ENCODE data around the gene LYPD4. TPM values are rescaled to one million over a fixed set of nuclear protein-coding genes. Genes with fewer than 3 reads are reported as not detected.

The LYPD4 gene
- total and polyA plus RNA-seq, 2 donors (not counting 1 experiment from before 2014, with no cell fraction given), result not detected

DNA sequence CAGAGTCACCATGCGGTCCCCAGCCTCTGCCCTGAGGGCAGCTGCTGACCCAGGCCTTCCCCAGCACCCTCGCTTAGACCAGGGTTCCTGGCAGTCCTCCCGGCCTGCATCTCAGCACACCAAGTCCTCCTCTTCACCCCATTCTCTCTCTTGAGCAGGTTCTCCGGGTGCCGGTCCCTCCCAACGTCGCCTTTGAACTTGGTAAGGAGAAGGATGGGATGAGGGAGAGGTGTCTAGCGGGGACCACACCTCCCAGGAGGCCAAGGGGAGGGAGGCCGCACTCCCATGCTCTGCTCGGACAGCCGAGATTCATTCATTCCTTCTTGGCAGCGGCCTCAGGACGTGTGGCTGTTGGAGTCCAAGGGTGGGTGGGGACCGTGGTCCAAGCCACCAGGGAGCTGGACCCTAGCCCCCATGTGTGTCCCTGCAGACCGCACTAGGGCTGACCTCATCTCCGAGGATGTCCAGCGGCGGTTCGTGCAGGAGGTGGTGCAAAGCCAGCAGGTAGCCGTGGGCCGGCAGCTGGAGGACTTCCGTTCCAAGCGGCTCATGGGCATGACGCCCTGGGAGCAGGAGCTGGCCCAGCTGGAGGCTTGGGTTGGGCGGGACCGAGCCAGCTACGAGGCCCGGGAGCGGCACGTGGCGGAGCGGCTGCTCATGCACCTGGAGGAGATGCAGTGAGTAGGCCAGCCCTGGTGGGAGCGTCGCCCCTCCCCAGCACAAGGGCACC is 47.9 kb upstream of the LYPD4 start:
- no peaks in the 10 kb centered on the region for H3K9me3 Mint-ChIP-seq (ENCODE audit: insufficient read depth)
- 97% methylated on average over 30 of the region's 34 CpGs for WGBS (ENCODE audit: insufficient coverage)
- Histone ChIP-seq H3K79me2 (ENCODE audit: control insufficient read depth, insufficient read depth, low read length) (peaks cover 79% of the 10 kb centered on the region), H3K9ac (ENCODE audit: low read length) (no peak overlapping the region), H3K27ac (ENCODE audit: low read length in 2 of 2) (peak overlapping the region in 1 of 2 donors; percentile 56), H3K9me3 (ENCODE audit: control extremely low read depth in 1 of 3, control insufficient read depth in 2 of 3, insufficient read depth in 1 of 3, low read length in 2 of 3) (no peaks in the 10 kb centered on the region), H3K27me3 (replicated peaks in 1 of 4; ENCODE audit: control extremely low read depth in 1 of 4, control insufficient read depth in 3 of 4, insufficient read depth in 4 of 4, low read length in 3 of 4) (no peaks in the 10 kb centered on the region), H3K4me2 (replicated peaks; ENCODE audit: low read depth, low read length, poor library complexity, severe bottlenecking) (no peak overlapping the region), H4K20me1 (ENCODE audit: control insufficient read depth, insufficient read depth, low read length, poor library complexity, severe bottlenecking) (peaks cover 83% of the 10 kb centered on the region), H3K4me3 (ENCODE audit: control extremely low read depth in 1 of 5, extremely low read depth in 1 of 5, insufficient read depth in 1 of 5, low read depth in 2 of 5, low read length in 4 of 5) (no peak overlapping the region), H3K36me3 (replicated peaks in 1 of 2; ENCODE audit: control extremely low read depth in 1 of 2, control insufficient read depth in 1 of 2, extremely low read depth in 1 of 2, insufficient read depth in 2 of 2, low read length in 1 of 2) (peaks cover 2 to 71% of the 10 kb centered on the region in 2 experiments), H2AFZ (ENCODE audit: insufficient read depth, low read depth, low read length, poor library complexity, severe bottlenecking) (no peak overlapping the region), H3K4me1 (ENCODE audit: control insufficient read depth in 2 of 2, insufficient read depth in 2 of 2, low read length in 2 of 2) (peaks cover 12 to 41% of the 10 kb centered on the region in 2 donors)
- intact Hi-C loops (cut with micrococcal nuclease), result no loop called here
- TF ChIP-seq, protein P1, sequence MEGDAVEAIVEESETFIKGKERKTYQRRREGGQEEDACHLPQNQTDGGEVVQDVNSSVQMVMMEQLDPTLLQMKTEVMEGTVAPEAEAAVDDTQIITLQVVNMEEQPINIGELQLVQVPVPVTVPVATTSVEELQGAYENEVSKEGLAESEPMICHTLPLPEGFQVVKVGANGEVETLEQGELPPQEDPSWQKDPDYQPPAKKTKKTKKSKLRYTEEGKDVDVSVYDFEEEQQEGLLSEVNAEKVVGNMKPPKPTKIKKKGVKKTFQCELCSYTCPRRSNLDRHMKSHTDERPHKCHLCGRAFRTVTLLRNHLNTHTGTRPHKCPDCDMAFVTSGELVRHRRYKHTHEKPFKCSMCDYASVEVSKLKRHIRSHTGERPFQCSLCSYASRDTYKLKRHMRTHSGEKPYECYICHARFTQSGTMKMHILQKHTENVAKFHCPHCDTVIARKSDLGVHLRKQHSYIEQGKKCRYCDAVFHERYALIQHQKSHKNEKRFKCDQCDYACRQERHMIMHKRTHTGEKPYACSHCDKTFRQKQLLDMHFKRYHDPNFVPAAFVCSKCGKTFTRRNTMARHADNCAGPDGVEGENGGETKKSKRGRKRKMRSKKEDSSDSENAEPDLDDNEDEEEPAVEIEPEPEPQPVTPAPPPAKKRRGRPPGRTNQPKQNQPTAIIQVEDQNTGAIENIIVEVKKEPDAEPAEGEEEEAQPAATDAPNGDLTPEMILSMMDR (IDR thresholded peaks at IDR 0.05), result no peak
- TF ChIP-seq EZH2 (IDR thresholded peaks at IDR 0.05; ENCODE audit: borderline replicate concordance, insufficient read depth, low read depth, low read length, poor library complexity, severe bottlenecking), result no peak
- H3K27me3 Mint-ChIP-seq, result no peaks in the 10 kb centered on the region
- H3K4me3 Mint-ChIP-seq, result no peak overlapping the region
- no peak overlapping the region for H3K27ac Mint-ChIP-seq
- DNase-seq (no peak), ATAC-seq (ENCODE audit: low read depth) (no peak)
- peaks cover 32% of the 10 kb centered on the region for H3K4me1 Mint-ChIP-seq
- ChIA-PET POLR2A (interaction anchor here (7.7 kb wide), 1 partner anchor 17 kb away, joined by 92 read pairs; the partner anchor contains the start of gene CD79A), CTCF (interaction anchor here (1.4 to 2.0 kb wide), 2 partner anchors 11 to 20 kb away, joined by 3 to 11 read pairs; no protein-coding TSS in a partner anchor)

DNA sequence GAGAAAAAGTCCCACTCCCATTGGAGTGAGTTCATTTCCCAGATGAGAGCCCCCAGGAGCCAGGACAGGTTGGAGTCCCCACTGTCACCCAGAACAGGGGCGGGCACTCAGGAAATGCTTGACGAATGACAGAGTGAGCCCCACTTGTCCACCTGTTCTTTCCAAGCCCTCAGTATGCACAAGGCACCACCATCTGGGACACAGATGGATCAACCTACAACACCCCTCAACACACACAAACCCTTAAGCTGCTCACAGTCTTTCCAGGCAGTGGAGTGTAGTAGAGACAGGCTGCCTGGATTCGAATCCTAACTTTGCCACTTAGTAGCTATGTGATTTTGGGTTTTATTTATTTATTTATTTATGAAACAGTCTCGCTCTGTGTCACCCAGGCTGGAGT is 46.5 kb upstream of the LYPD4 start:
- H3K4me3 ChIP-seq (ENCODE audit: control extremely low read depth in 1 of 5, extremely low read depth in 1 of 5, insufficient read depth in 1 of 5, low read depth in 2 of 5, low read length in 4 of 5), result no peak overlapping the region
- intact Hi-C loops (cut with micrococcal nuclease), result no loop called here
- POLR2A ChIA-PET, result interaction anchor here (7.7 kb wide), 1 partner anchor 15 kb away, joined by 92 read pairs; the partner anchor contains the start of gene CD79A
- peaks cover 26 to 55% of the 10 kb centered on the region in 2 donors for H3K4me1 ChIP-seq (ENCODE audit: control insufficient read depth in 2 of 2, insufficient read depth in 2 of 2, low read length in 2 of 2)
- no peak overlapping the region for H3K9ac ChIP-seq (ENCODE audit: low read length)
- no peak overlapping the region for H3K27ac ChIP-seq (ENCODE audit: low read length in 2 of 2)
- no peak for DNase-seq
- no peak for TF ChIP-seq EZH2 (IDR thresholded peaks at IDR 0.05; ENCODE audit: borderline replicate concordance, insufficient read depth, low read depth, low read length, poor library complexity, severe bottlenecking)
- TF ChIP-seq, protein P1 (IDR thresholded peaks at IDR 0.05), result no peak
- H3K27ac Mint-ChIP-seq, result no peak overlapping the region
- H3K79me2 ChIP-seq (ENCODE audit: control insufficient read depth, insufficient read depth, low read length), result peaks cover 89% of the 10 kb centered on the region
- H3K4me2 ChIP-seq (replicated peaks; ENCODE audit: low read depth, low read length, poor library complexity, severe bottlenecking), result no peak overlapping the region
- H3K36me3 ChIP-seq (replicated peaks in 1 of 2; ENCODE audit: control extremely low read depth in 1 of 2, control insufficient read depth in 1 of 2, extremely low read depth in 1 of 2, insufficient read depth in 2 of 2, low read length in 1 of 2), result peaks cover 2 to 66% of the 10 kb centered on the region in 2 experiments
- H3K27me3 Mint-ChIP-seq, result no peaks in the 10 kb centered on the region
- CTCF ChIA-PET, result interaction anchor here (1.0 to 2.0 kb wide), 3 partner anchors 13 to 31 kb away, joined by 3 to 11 read pairs (median 3); partner anchors contain the start of gene RPS19
- no peaks in the 10 kb centered on the region for H3K9me3 ChIP-seq (ENCODE audit: control extremely low read depth in 1 of 3, control insufficient read depth in 2 of 3, insufficient read depth in 1 of 3, low read length in 2 of 3)
- no peaks in the 10 kb centered on the region for H3K9me3 Mint-ChIP-seq (ENCODE audit: insufficient read depth)
- 100% methylated on average over 2 of the region's 4 CpGs for WGBS (ENCODE audit: insufficient coverage)
- H3K27me3 ChIP-seq (replicated peaks in 1 of 4; ENCODE audit: control extremely low read depth in 1 of 4, control insufficient read depth in 3 of 4, insufficient read depth in 4 of 4, low read length in 3 of 4), result no peaks in the 10 kb centered on the region
- no peak overlapping the region for H2AFZ ChIP-seq (ENCODE audit: insufficient read depth, low read depth, low read length, poor library complexity, severe bottlenecking)
- H3K4me1 Mint-ChIP-seq, result peaks cover 45% of the 10 kb centered on the region
- ATAC-seq (ENCODE audit: low read depth), result no peak
- no peak overlapping the region for H3K4me3 Mint-ChIP-seq
- peaks cover 80% of the 10 kb centered on the region for H4K20me1 ChIP-seq (ENCODE audit: control insufficient read depth, insufficient read depth, low read length, poor library complexity, severe bottlenecking)
